Panc1 (cell line): ENCODE data around the gene NMNAT3. TPM values are rescaled to one million over a fixed set of nuclear protein-coding genes. Genes with fewer than 3 reads are reported as not detected.

Experiments used
- ATAC-seq: fragments of 200-7000 bp; cut with Tn5 transposase; 2 replicates; pipeline ENCODE4 v1.9.1; 2020; ENCODE audit warnings: mild to moderate bottlenecking, moderate library complexity
- BruUV-seq: library from RNA; stranded (reverse); fragments of 400-500 nt; replicated peaks from 2 replicates; lab custom pipeline; 2021; lab: Mats Ljungman, UMichigan
- CTCF ChIA-PET: fragments of 300-600 bp; sonication (Branson Sonifier 250); formaldehyde crosslinking; loops from one replicate; lab custom pipeline; 2022; ENCODE audit warnings: antibody characterized with exemption; lab: Charles Lee
- POLR2A ChIA-PET: fragments of 300-600 bp; sonication (Branson Sonifier 250); formaldehyde crosslinking; loops from one replicate; lab custom pipeline; 2022; ENCODE audit warnings: antibody characterized with exemption; lab: Charles Lee
- DNase-seq: peaks from one replicate; pipeline ENCODE4 v3.0.0-alpha.2; 2010; ENCODE audit warnings: low read depth, low spot score
- H3K27ac ChIP-seq: 2 replicates; pipeline ENCODE4 v1.5.1; 2011; ENCODE audit warnings: mild to moderate bottlenecking, low read length, inconsistent platforms
- H3K27me3 ChIP-seq: fragments of 200-500 bp; sonication (Bioruptor generic); 2 replicates; pipeline ENCODE4 v1.6.0; 2014; ENCODE audit warnings: low read length, inconsistent platforms; ENCODE audit not compliant: control insufficient read depth, insufficient read depth
- H3K36me3 ChIP-seq: fragments of 200-500 bp; sonication (Bioruptor generic); 2 replicates; pipeline ENCODE4 v1.5.1; 2014; ENCODE audit warnings: inconsistent platforms, mild to moderate bottlenecking, low read length, moderate library complexity; ENCODE audit not compliant: control insufficient read depth, insufficient read depth
- H3K4me1 ChIP-seq: 2 replicates; pipeline ENCODE4 v1.5.1; 2011; ENCODE audit warnings: inconsistent platforms, mild to moderate bottlenecking, low read length, moderate library complexity; ENCODE audit not compliant: control insufficient read depth, insufficient read depth
- H3K4me3 ChIP-seq, 2 experiments: 2 replicates each; pipeline ENCODE4 v1.5.1; 2011 to 2012; ENCODE audit warnings: low read depth in 2 of 2, low read length in 2 of 2, mild to moderate bottlenecking in 2 of 2, inconsistent platforms in 1 of 2, moderate library complexity in 1 of 2
- H3K9me3 ChIP-seq: fragments of 200-500 bp; sonication (Bioruptor generic); 2 replicates; pipeline ENCODE4 v1.5.1; 2014; ENCODE audit warnings: low read depth, mild to moderate bottlenecking, inconsistent platforms, low read length, moderate library complexity; ENCODE audit not compliant: control insufficient read depth, insufficient read depth
- POLR2AphosphoS5 ChIP-seq: IDR thresholded peaks from 2 replicates; pipeline ENCODE4 v1.6.1; 2012; ENCODE audit warnings: mild to moderate bottlenecking, low read depth, low read length, moderate library complexity
- SIN3A ChIP-seq: IDR thresholded peaks from 2 replicates; pipeline ENCODE4 v1.6.1; 2012; ENCODE audit warnings: low read depth, mild to moderate bottlenecking, low read length, moderate library complexity, borderline replicate concordance; ENCODE audit not compliant: insufficient read depth
- TCF7L2 ChIP-seq: IDR thresholded peaks from 2 replicates; pipeline ENCODE4 v1.6.1; 2011; ENCODE audit warnings: mild to moderate bottlenecking, low read depth, low read length, inconsistent platforms
- in situ Hi-C: cut with HindIII; loops from 2 replicates; pipeline ENCODE4 v1.10.0; 2016; ENCODE audit warnings: low sequenced_read_pairs, low pct_unique_long_range_greater_than_20kb
- intact Hi-C: fragments of 100-400 bp; cut with micrococcal nuclease; formaldehyde crosslinking; loops from one replicate; pipeline ENCODE4 v1.10.0; 2022; ENCODE audit not compliant: unreplicated experiment
- total RNA-seq: library from RNA; stranded (reverse); gene quantifications from one replicate; pipeline ENCODE4 v1.2.1, GENCODE V29; 2021; ENCODE audit not compliant: unreplicated experiment
- TF ChIP-seq, protein P1 (sequence below), 2 experiments: IDR thresholded peaks; 2 replicates each; pipeline ENCODE4 v1.6.1; 2011 to 2012; ENCODE audit warnings: low read depth in 2 of 2, control low read depth in 1 of 2, low read length in 1 of 2, mild to moderate bottlenecking in 1 of 2, moderate library complexity in 1 of 2; ENCODE audit not compliant: insufficient read depth in 1 of 2
- TF ChIP-seq, protein P2 (sequence below): fragments of 450-650 bp; IDR thresholded peaks from 2 replicates; pipeline ENCODE4 v1.5.1; 2017; ENCODE audit warnings: mild to moderate bottlenecking

The NMNAT3 gene
- total RNA-seq, 1 experiment from 2014 or later, result 1.9 TPM

DNA sequence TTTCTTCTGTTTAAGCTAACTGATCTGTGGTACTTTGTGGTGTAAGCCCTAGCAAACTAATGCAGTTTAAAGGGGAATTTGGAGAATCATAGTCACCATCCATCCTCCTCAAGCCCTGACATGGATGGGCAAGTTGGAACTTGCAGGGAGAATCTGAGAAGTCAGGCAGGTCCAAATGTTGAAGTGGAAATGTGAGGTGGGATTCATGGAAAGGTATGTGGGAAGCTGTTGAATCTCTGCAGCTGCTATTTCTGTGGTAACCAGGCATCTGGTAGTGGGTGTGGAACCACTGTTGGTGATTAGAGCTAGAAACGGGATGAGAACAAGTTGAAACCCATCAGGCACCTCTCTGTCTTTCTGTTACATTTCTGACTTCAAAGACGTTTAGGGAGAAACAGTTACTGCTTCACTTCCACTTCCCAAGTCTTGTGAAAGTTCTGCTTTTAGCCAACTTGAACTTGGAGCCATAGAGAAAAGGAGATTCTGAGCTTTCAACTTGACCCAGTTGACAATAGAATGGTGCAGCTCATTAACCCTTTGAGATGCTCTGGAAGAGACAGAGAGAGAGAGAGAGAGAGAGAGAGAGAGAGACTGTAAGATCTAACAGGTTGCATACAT lies 38.1 kb upstream of the NMNAT3 start:
- ChIA-PET POLR2A (no interaction called here), CTCF (interaction anchor here (0.7 kb wide), 1 partner anchor 287 kb away, joined by 6 read pairs; no protein-coding TSS in a partner anchor)
- H3K36me3 ChIP-seq, result no peaks in the 10 kb centered on the region
- peaks cover 5% of the 10 kb centered on the region; the same call in 1 of the 2 replicates for H3K27me3 ChIP-seq
- ATAC-seq (no peak), DNase-seq (no peak)
- intact Hi-C loops (no loop called here), in situ Hi-C loops (no loop called here)
- BruUV-seq, result no TSS peak
- no peaks in the 10 kb centered on the region for H3K9me3 ChIP-seq
- H3K4me3 ChIP-seq, result no peak overlapping the region
- no peak overlapping the region for H3K27ac ChIP-seq
- H3K4me1 ChIP-seq, result no peaks in the 10 kb centered on the region
- TF ChIP-seq POLR2AphosphoS5 (no peak), SIN3A (no peak), TCF7L2 (no peak)
- TF ChIP-seq, protein P1, sequence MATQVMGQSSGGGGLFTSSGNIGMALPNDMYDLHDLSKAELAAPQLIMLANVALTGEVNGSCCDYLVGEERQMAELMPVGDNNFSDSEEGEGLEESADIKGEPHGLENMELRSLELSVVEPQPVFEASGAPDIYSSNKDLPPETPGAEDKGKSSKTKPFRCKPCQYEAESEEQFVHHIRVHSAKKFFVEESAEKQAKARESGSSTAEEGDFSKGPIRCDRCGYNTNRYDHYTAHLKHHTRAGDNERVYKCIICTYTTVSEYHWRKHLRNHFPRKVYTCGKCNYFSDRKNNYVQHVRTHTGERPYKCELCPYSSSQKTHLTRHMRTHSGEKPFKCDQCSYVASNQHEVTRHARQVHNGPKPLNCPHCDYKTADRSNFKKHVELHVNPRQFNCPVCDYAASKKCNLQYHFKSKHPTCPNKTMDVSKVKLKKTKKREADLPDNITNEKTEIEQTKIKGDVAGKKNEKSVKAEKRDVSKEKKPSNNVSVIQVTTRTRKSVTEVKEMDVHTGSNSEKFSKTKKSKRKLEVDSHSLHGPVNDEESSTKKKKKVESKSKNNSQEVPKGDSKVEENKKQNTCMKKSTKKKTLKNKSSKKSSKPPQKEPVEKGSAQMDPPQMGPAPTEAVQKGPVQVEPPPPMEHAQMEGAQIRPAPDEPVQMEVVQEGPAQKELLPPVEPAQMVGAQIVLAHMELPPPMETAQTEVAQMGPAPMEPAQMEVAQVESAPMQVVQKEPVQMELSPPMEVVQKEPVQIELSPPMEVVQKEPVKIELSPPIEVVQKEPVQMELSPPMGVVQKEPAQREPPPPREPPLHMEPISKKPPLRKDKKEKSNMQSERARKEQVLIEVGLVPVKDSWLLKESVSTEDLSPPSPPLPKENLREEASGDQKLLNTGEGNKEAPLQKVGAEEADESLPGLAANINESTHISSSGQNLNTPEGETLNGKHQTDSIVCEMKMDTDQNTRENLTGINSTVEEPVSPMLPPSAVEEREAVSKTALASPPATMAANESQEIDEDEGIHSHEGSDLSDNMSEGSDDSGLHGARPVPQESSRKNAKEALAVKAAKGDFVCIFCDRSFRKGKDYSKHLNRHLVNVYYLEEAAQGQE (IDR thresholded peaks at IDR 0.05; ENCODE audit: insufficient read depth in 1 of 2, low read depth in 2 of 2, low read length in 1 of 2), result no peak
- TF ChIP-seq, protein P2, sequence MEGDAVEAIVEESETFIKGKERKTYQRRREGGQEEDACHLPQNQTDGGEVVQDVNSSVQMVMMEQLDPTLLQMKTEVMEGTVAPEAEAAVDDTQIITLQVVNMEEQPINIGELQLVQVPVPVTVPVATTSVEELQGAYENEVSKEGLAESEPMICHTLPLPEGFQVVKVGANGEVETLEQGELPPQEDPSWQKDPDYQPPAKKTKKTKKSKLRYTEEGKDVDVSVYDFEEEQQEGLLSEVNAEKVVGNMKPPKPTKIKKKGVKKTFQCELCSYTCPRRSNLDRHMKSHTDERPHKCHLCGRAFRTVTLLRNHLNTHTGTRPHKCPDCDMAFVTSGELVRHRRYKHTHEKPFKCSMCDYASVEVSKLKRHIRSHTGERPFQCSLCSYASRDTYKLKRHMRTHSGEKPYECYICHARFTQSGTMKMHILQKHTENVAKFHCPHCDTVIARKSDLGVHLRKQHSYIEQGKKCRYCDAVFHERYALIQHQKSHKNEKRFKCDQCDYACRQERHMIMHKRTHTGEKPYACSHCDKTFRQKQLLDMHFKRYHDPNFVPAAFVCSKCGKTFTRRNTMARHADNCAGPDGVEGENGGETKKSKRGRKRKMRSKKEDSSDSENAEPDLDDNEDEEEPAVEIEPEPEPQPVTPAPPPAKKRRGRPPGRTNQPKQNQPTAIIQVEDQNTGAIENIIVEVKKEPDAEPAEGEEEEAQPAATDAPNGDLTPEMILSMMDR, result no peak

DNA sequence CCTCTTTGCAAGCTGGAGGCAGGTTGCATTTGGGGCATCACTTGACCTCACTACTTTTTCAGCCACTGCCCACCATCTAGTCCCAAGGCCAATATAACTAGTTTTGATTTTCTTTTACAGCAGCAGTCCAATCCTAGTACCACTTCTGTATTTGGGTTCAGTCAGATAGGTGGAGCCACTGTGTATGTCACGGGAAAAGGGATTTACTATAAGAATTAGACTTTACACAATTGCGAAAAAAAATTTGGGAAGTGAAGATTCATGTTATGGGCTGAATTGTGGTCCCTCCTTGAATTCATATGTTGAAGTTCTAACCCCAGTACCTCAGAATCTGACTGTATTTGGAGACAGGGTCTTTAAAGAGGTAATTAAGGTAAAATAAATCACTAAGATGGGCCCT lies 37.4 kb upstream of the NMNAT3 start:
- ChIA-PET POLR2A (no interaction called here), CTCF (no interaction called here)
- DNase-seq (no peak), ATAC-seq (no peak)
- Histone ChIP-seq H3K36me3 (no peaks in the 10 kb centered on the region), H3K9me3 (no peaks in the 10 kb centered on the region), H3K4me1 (no peaks in the 10 kb centered on the region), H3K4me3 (no peak overlapping the region), H3K27me3 (peaks cover 7% of the 10 kb centered on the region), H3K27ac (no peak overlapping the region)
- TF ChIP-seq, protein P2, result no peak
- TF ChIP-seq SIN3A (no peak), POLR2AphosphoS5 (no peak), TCF7L2 (no peak)
- TF ChIP-seq, protein P1 (IDR thresholded peaks at IDR 0.05; ENCODE audit: insufficient read depth in 1 of 2, low read depth in 2 of 2, low read length in 1 of 2), result no peak
- in situ Hi-C loops (no loop called here), intact Hi-C loops (no loop called here)
- no TSS peak for BruUV-seq
